Type B pancreatic cell (in vitro differentiated cells): ENCODE measurements around the gene PDE1A. TPM values are rescaled to one million over a fixed set of nuclear protein-coding genes. Genes with fewer than 3 reads are reported as not detected.

Source experiments
- DNase-seq: peaks from one replicate; pipeline ENCODE4 v3.0.0; 2021; ENCODE audit warnings: mixed read lengths; ENCODE audit not compliant: unreplicated experiment; ENCODE audit errors: extremely low spot score
- H3K27ac Mint-ChIP-seq: 2 replicates; pipeline ENCODE4 v1.8.0; 2021; ENCODE audit warnings: mild to moderate bottlenecking, mixed read lengths
- H3K27me3 Mint-ChIP-seq: 2 replicates; pipeline ENCODE4 v1.8.0; 2021; ENCODE audit warnings: mixed read lengths
- H3K36me3 Mint-ChIP-seq: 2 replicates; pipeline ENCODE4 v1.8.0; 2021; ENCODE audit warnings: mixed read lengths
- H3K4me1 Mint-ChIP-seq: one replicate; pipeline ENCODE4 v1.8.0; 2021; ENCODE audit warnings: mixed read lengths; ENCODE audit not compliant: unreplicated experiment
- H3K4me3 Mint-ChIP-seq: 2 replicates; pipeline ENCODE4 v1.8.0; 2021; ENCODE audit warnings: mild to moderate bottlenecking, mixed read lengths
- H3K9me3 Mint-ChIP-seq: 2 replicates; pipeline ENCODE4 v1.8.0; 2021; ENCODE audit warnings: mixed read lengths
- total RNA-seq: library from RNA; stranded (reverse); gene quantifications from 2 replicates; pipeline ENCODE4 v1.2.1, GENCODE V29; 2021; ENCODE audit warnings: low replicate concordance
- TF ChIP-seq, protein P1 (sequence below): fragments of 200-600 bp; sonication (generic); conservative IDR thresholded peaks from 2 replicates; pipeline ENCODE4 v1.5.0; 2021; ENCODE audit warnings: antibody characterized with exemption, mild to moderate bottlenecking

PDE1A gene
- total RNA-seq, 1 donor from 2014 or later: 3.6 TPM

DNA sequence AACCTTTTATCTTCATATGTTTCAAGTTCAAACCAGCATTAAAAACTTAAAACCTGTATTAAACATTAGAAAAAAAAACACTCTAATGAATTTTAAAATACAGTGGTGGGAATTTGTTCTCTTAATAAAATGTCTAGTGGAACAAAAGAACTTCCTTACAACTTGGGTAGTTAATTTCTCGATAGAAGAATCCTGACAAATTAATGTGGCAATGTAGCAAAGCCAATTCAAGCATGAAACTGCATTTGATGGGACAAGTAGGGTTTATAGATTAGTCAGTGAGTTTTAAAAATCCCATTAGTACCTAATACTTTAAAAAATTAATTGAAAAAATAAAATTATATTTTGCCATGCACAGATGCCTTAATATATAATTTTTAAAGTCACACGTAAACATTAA, 59.4 kb downstream of the PDE1A start:
- Mint-ChIP-seq H3K4me3 (no peak overlapping the region), H3K27ac (no peak overlapping the region), H3K4me1 (peaks cover 8% of the 10 kb centered on the region), H3K27me3 (no peaks in the 10 kb centered on the region), H3K36me3 (no peaks in the 10 kb centered on the region), H3K9me3 (no peaks in the 10 kb centered on the region)
- TF ChIP-seq, protein P1, sequence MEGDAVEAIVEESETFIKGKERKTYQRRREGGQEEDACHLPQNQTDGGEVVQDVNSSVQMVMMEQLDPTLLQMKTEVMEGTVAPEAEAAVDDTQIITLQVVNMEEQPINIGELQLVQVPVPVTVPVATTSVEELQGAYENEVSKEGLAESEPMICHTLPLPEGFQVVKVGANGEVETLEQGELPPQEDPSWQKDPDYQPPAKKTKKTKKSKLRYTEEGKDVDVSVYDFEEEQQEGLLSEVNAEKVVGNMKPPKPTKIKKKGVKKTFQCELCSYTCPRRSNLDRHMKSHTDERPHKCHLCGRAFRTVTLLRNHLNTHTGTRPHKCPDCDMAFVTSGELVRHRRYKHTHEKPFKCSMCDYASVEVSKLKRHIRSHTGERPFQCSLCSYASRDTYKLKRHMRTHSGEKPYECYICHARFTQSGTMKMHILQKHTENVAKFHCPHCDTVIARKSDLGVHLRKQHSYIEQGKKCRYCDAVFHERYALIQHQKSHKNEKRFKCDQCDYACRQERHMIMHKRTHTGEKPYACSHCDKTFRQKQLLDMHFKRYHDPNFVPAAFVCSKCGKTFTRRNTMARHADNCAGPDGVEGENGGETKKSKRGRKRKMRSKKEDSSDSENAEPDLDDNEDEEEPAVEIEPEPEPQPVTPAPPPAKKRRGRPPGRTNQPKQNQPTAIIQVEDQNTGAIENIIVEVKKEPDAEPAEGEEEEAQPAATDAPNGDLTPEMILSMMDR: no peak
- DNase-seq: no peak

DNA sequence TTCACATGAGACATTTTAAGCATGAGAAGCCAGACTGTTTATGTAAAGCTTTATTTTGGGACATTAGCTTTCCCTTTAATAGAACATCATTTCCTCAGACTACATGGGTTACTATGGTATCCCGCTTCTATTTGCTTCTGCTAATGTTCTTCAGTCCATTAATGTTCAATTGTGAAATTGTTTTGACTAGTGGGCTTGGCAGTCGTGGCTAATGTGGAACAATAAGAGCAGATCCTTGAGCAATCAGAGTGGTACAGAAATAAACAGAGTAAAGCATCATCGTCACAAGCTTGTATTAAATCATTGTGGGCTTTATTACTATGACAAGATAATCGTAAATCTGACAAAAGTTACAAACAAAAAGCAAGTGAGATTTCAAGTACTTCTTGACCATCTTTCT, 60.2 kb downstream of the PDE1A start:
- TF ChIP-seq, protein P1: no peak
- no peak for DNase-seq
- Mint-ChIP-seq H3K4me1 (peaks cover 8% of the 10 kb centered on the region), H3K9me3 (no peaks in the 10 kb centered on the region), H3K27me3 (no peaks in the 10 kb centered on the region), H3K4me3 (no peak overlapping the region), H3K36me3 (no peaks in the 10 kb centered on the region), H3K27ac (no peak overlapping the region)

DNA sequence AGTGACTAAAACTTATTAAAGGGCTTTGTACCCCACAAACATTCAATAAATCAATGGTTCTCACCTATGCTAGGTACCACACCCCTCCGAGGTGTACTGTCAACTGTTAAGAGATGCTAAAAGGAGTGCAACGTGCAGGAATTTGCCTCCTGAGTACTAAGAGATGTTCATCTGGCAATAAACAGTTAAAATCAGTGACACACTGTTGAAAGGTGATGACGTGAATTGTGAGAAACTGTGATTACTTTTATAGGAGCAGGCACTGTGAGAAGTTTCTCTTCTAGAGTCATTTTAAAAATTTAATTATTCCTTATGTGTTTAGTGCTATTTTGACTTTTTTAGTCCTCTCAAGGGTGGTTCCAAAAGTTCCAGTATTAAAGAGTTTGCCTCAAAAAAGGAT, 61.0 kb downstream of the PDE1A start:
- Mint-ChIP-seq H3K4me3 (no peak overlapping the region), H3K27ac (no peak overlapping the region), H3K4me1 (peaks cover 8% of the 10 kb centered on the region), H3K27me3 (no peaks in the 10 kb centered on the region), H3K9me3 (no peaks in the 10 kb centered on the region), H3K36me3 (no peaks in the 10 kb centered on the region)
- TF ChIP-seq, protein P1: no peak
- DNase-seq: no peak

DNA sequence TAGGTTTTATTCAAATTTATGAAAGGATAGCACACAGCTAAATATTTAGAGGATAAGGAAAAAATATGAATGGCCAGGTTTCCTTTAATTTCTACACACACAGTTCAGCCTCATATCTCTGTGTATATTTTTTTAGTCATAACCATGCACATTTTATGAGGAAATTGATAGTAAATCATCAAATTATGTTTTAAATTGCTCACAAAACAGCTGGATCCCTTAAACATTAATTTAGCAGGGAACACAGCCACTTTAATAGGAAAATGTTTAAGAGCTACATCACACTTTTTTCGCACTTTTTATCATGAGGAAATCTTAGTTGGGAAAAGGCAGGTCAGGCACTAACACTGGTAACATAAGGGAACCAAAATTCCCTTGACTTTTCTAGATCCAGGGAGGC, 65.4 kb downstream of the PDE1A start:
- no peak overlapping the region for H3K4me3 Mint-ChIP-seq
- TF ChIP-seq, protein P1: no peak
- no peak overlapping the region for H3K27ac Mint-ChIP-seq
- H3K36me3 Mint-ChIP-seq: no peaks in the 10 kb centered on the region
- H3K27me3 Mint-ChIP-seq: peaks cover 4% of the 10 kb centered on the region
- no peak for DNase-seq
- no peaks in the 10 kb centered on the region for H3K4me1 Mint-ChIP-seq
- no peaks in the 10 kb centered on the region for H3K9me3 Mint-ChIP-seq

DNA sequence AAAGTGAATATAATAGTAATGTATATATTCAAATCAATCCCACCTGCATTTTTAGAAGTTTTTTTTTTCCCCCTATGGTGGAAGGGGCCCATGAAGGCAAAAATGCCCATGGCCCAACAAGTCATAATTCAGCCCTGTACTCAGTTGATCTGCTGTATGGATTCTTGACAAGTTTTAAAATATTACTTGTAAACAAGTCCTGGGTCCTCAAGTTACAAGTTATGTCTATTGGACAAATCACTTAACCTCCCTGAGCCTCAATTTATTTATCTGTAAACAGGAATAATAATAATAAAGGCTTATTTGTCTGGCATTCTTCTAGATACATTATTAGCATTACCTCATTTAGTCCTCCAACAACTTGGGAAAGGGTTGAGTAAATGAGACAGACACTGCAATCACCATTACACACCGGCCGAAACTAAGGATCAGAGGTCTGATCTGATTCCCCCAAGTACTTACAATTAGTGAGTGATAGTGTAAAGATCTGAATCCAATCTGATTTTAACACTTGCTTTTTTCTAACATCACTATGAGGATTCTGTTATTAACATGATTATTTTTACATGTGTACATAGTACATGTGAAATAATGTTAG, 66.1 kb downstream of the PDE1A start:
- H3K9me3 Mint-ChIP-seq: no peaks in the 10 kb centered on the region
- TF ChIP-seq, protein P1: no peak
- no peak overlapping the region for H3K27ac Mint-ChIP-seq
- H3K4me3 Mint-ChIP-seq: no peak overlapping the region
- no peaks in the 10 kb centered on the region for H3K36me3 Mint-ChIP-seq
- H3K4me1 Mint-ChIP-seq: no peaks in the 10 kb centered on the region
- peaks cover 4% of the 10 kb centered on the region for H3K27me3 Mint-ChIP-seq
- no peak for DNase-seq
